HEK293 (cell line): Measurements from ENCODE around the gene FAM76A.

Experiments
- CTCF ChIA-PET: fragments of 350-600 bp; formaldehyde crosslinking; extraction: SDS; loops from one replicate; lab custom pipeline; 2021; ENCODE audit warnings: antibody characterized with exemption; lab: Yijun Ruan, JAX
- POLR2A ChIA-PET: fragments of 300-600 bp; formaldehyde crosslinking; extraction: SDS; loops from one replicate; lab custom pipeline; 2020; ENCODE audit warnings: antibody characterized with exemption, inconsistent platforms; lab: Yijun Ruan, JAX
- H3K27ac ChIP-seq: fragments of 200-500 bp; sonication (Bioruptor generic); 2 replicates; pipeline ENCODE4 v1.5.1; 2014; ENCODE audit warnings: low read depth, low read length, control low read depth, inconsistent platforms; ENCODE audit errors: extremely low read depth
- H3K36me3 ChIP-seq, 2 experiments: fragments of 200-500 bp in 1 of 2; sonication (Bioruptor generic) in 1 of 2; 1 replicate in 1 of 2; 2 replicates in 1 of 2; pipeline ENCODE4 v1.5.1; 2014 to 2017; ENCODE audit warnings: inconsistent platforms in 2 of 2, low read length in 2 of 2; ENCODE audit not compliant: control insufficient read depth in 2 of 2, insufficient read depth in 1 of 2
- H3K4me1 ChIP-seq: fragments of 200-500 bp; sonication (Bioruptor generic); 2 replicates; pipeline ENCODE4 v1.5.1; 2014; ENCODE audit warnings: mild to moderate bottlenecking, low read length, inconsistent platforms; ENCODE audit not compliant: control insufficient read depth, insufficient read depth
- H3K4me3 ChIP-seq: 2 replicates; pipeline ENCODE4 v1.5.1; 2011; ENCODE audit warnings: low read depth, mild to moderate bottlenecking, control low read depth, low read length, moderate library complexity
- H3K9me3 ChIP-seq: fragments of 200-500 bp; sonication (Bioruptor generic); 2 replicates; pipeline ENCODE4 v1.5.1; 2014; ENCODE audit warnings: low read depth, low read length, inconsistent platforms; ENCODE audit not compliant: control insufficient read depth, insufficient read depth
- SALL2 ChIP-seq: fragments of 450-650 bp; formaldehyde crosslinking; IDR thresholded peaks from 2 replicates; pipeline ENCODE4 v1.5.0; 2017; ENCODE audit warnings: missing biosample characterization, mild to moderate bottlenecking, missing genetic modification characterization, borderline replicate concordance
- SETDB1 ChIP-seq: IDR thresholded peaks from one replicate; pipeline ENCODE4 v1.6.1; 2017; ENCODE audit warnings: mild to moderate bottlenecking, low read length, moderate library complexity, mixed read lengths; ENCODE audit not compliant: insufficient read length
- ZNF10 ChIP-seq: fragments of 450-650 bp; formaldehyde crosslinking; IDR thresholded peaks from 2 replicates; pipeline ENCODE4 v1.5.1; 2017; ENCODE audit warnings: missing biosample characterization, missing genetic modification characterization
- ZNF138 ChIP-seq: fragments of 450-650 bp; formaldehyde crosslinking; IDR thresholded peaks from 2 replicates; pipeline ENCODE4 v1.5.1; 2016; ENCODE audit warnings: missing biosample characterization, missing genetic modification characterization, borderline replicate concordance
- ZNF146 ChIP-seq: fragments of 450-650 bp; formaldehyde crosslinking; IDR thresholded peaks from 2 replicates; pipeline ENCODE4 v1.5.1; 2016; ENCODE audit warnings: missing biosample characterization, missing genetic modification characterization
- ZNF2 ChIP-seq: fragments of 450-650 bp; formaldehyde crosslinking; IDR thresholded peaks from 2 replicates; pipeline ENCODE4 v1.5.1; 2016; ENCODE audit warnings: missing biosample characterization, missing genetic modification characterization
- ZNF274 ChIP-seq, 2 experiments: fragments of 200-500 bp in 1 of 2; fragments of 450-650 bp in 1 of 2; sonication (Bioruptor generic) in 1 of 2; formaldehyde crosslinking in 1 of 2; IDR thresholded peaks; 2 replicates each; pipeline versions ENCODE4 v1.5.1 to v1.6.1; 2014 to 2016; ENCODE audit warnings: borderline replicate concordance in 1 of 2, inconsistent platforms in 1 of 2, low read length in 1 of 2, missing biosample characterization in 1 of 2, missing genetic modification characterization in 1 of 2
- ZNF37A ChIP-seq: fragments of 450-650 bp; IDR thresholded peaks from 2 replicates; pipeline ENCODE4 v1.5.1; 2018; ENCODE audit warnings: missing biosample characterization, missing genetic modification characterization
- ZNF433 ChIP-seq: fragments of 450-650 bp; formaldehyde crosslinking; IDR thresholded peaks from 2 replicates; pipeline ENCODE4 v1.5.1; 2016; ENCODE audit warnings: missing biosample characterization, missing genetic modification characterization, low read depth
- ZNF544 ChIP-seq: fragments of 450-650 bp; formaldehyde crosslinking; IDR thresholded peaks from 2 replicates; pipeline ENCODE4 v1.5.0; 2017; ENCODE audit warnings: missing biosample characterization, missing genetic modification characterization
- ZNF549 ChIP-seq: fragments of 450-650 bp; IDR thresholded peaks from 2 replicates; pipeline ENCODE4 v1.5.1; 2018; ENCODE audit warnings: missing biosample characterization, missing genetic modification characterization, mild to moderate bottlenecking, inconsistent platforms, moderate library complexity
- ZNF558 ChIP-seq: fragments of 450-650 bp; formaldehyde crosslinking; IDR thresholded peaks from 2 replicates; pipeline ENCODE4 v1.5.1; 2016; ENCODE audit warnings: missing biosample characterization, missing genetic modification characterization
- ZNF561 ChIP-seq: fragments of 450-650 bp; IDR thresholded peaks from 2 replicates; pipeline ENCODE4 v1.5.1; 2018; ENCODE audit warnings: missing biosample characterization, missing genetic modification characterization, borderline replicate concordance
- ZNF571 ChIP-seq: fragments of 450-650 bp; formaldehyde crosslinking; IDR thresholded peaks from 2 replicates; pipeline ENCODE4 v1.5.0; 2017; ENCODE audit warnings: missing biosample characterization, missing genetic modification characterization
- ZNF600 ChIP-seq: fragments of 450-650 bp; formaldehyde crosslinking; IDR thresholded peaks from 2 replicates; pipeline ENCODE4 v1.5.1; 2016; ENCODE audit warnings: missing biosample characterization, missing genetic modification characterization
- ZNF623 ChIP-seq: fragments of 450-650 bp; formaldehyde crosslinking; IDR thresholded peaks from 2 replicates; pipeline ENCODE4 v1.5.1; 2016; ENCODE audit warnings: missing biosample characterization, missing genetic modification characterization
- ZNF658 ChIP-seq: fragments of 450-650 bp; formaldehyde crosslinking; IDR thresholded peaks from 2 replicates; pipeline ENCODE4; 2016; ENCODE audit warnings: missing biosample characterization, missing genetic modification characterization
- ZNF664 ChIP-seq: fragments of 450-650 bp; formaldehyde crosslinking; IDR thresholded peaks from 2 replicates; pipeline ENCODE4 v1.5.1; 2016; ENCODE audit warnings: missing biosample characterization, missing genetic modification characterization
- ZNF701 ChIP-seq: fragments of 450-650 bp; formaldehyde crosslinking; IDR thresholded peaks from 2 replicates; pipeline ENCODE4 v1.5.1; 2016; ENCODE audit warnings: missing biosample characterization, missing genetic modification characterization
- ZNF777 ChIP-seq: fragments of 450-650 bp; formaldehyde crosslinking; IDR thresholded peaks from 2 replicates; pipeline ENCODE4 v1.5.1; 2017; ENCODE audit warnings: missing biosample characterization, missing genetic modification characterization, borderline replicate concordance
- ZNF843 ChIP-seq: fragments of 450-650 bp; formaldehyde crosslinking; IDR thresholded peaks from 2 replicates; pipeline ENCODE4 v1.5.1; 2016; ENCODE audit warnings: missing biosample characterization, missing genetic modification characterization
- TF ChIP-seq, protein P1 (sequence below): fragments of 450-650 bp; formaldehyde crosslinking; IDR thresholded peaks from 2 replicates; pipeline ENCODE4 v1.5.1; 2016; ENCODE audit warnings: missing biosample characterization, missing genetic modification characterization
- TF ChIP-seq, protein P2 (sequence below): fragments of 450-650 bp; formaldehyde crosslinking; IDR thresholded peaks from 2 replicates; pipeline ENCODE4 v1.5.1; 2016; ENCODE audit warnings: missing biosample characterization, missing genetic modification characterization
- TF ChIP-seq, protein P3 (sequence below): fragments of 450-650 bp; formaldehyde crosslinking; IDR thresholded peaks from 2 replicates; pipeline ENCODE4; 2016; ENCODE audit warnings: missing biosample characterization, missing genetic modification characterization
- TF ChIP-seq, protein P4 (sequence below): fragments of 450-650 bp; formaldehyde crosslinking; IDR thresholded peaks from 2 replicates; pipeline ENCODE4 v1.5.1; 2016; ENCODE audit warnings: missing biosample characterization, missing genetic modification characterization
- TF ChIP-seq, protein P5 (sequence below): fragments of 450-650 bp; formaldehyde crosslinking; IDR thresholded peaks from 2 replicates; pipeline ENCODE4 v1.5.1; 2017; ENCODE audit warnings: missing biosample characterization, missing genetic modification characterization

The FAM76A gene

DNA sequence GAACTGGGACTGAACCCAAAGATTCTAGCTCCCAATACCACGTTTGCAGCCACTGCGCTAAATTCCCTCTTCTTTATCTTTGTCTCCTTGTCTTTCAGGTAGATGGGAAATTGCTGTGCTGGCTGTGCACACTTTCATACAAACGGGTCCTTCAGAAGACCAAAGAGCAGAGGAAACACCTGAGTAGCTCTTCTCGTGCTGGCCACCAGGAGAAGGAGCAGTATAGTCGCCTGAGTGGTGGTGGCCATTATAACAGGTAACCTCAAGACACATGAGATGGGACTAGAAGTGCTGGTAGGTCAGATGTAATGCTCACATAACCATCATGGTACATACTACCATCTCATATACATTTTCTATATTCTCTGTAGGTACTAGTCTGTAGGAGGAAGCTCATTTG, 18.8 kb downstream of the FAM76A start:
- Histone ChIP-seq H3K4me1 (no peaks in the 10 kb centered on the region), H3K36me3 (peaks cover 12 to 56% of the 10 kb centered on the region in 2 experiments), H3K27ac (no peak overlapping the region), H3K4me3 (no peak overlapping the region)
- POLR2A ChIA-PET: no interaction called here
- no peak for TF ChIP-seq ZNF664
- TF ChIP-seq ZNF701: no peak
- no peak for TF ChIP-seq ZNF558
- TF ChIP-seq, all 188 proteins: peak for 0
- CTCF ChIA-PET: no interaction called here
- no peaks in the 10 kb centered on the region for H3K9me3 ChIP-seq

DNA sequence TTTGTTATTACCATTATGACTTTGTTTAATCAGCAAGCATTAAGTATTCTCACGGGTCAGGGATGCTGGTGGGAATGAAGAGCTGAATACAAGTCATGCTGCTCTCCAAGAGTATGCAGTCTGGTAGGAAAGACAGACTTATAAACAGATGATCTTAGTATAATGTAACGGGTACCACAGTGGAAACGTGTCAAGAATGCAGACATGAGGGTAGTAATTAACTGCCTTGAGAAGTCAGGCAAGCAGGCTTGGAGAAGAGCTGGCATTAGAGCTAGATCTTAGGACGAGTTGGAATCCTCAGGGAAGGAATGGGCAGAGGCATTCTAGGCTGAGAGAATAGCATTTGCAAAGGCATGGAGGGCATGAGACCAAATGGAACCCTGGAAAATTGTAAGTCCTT, 19.7 kb downstream of the FAM76A start:
- H3K36me3 ChIP-seq: peaks cover 17 to 56% of the 10 kb centered on the region in 2 experiments
- H3K9me3 ChIP-seq: no peaks in the 10 kb centered on the region
- CTCF ChIA-PET: no interaction called here
- TF ChIP-seq SALL2 (tag by site-specific recombination) (no peak), ZNF274 (IDR thresholded peaks at IDR 0.05; ENCODE audit: low read length) (no peak), ZNF274 (tag by site-specific recombination; IDR thresholded peaks at IDR 0.05; ENCODE audit: borderline replicate concordance) (no peak), ZNF433 (tag by site-specific recombination) (no peak), ZNF571 (no peak), ZNF658 (tag by site-specific recombination) (no peak), ZNF37A (no peak), ZNF544 (tag by site-specific recombination) (no peak), ZNF701 (no peak), ZNF600 (tag by site-specific recombination) (no peak), ZNF843 (no peak), ZNF146 (tag by site-specific recombination) (no peak), ZNF777 (tag by site-specific recombination) (no peak), SETDB1 (no peak), ZNF10 (no peak), ZNF2 (tag by site-specific recombination) (no peak)
- TF ChIP-seq, protein P1, sequence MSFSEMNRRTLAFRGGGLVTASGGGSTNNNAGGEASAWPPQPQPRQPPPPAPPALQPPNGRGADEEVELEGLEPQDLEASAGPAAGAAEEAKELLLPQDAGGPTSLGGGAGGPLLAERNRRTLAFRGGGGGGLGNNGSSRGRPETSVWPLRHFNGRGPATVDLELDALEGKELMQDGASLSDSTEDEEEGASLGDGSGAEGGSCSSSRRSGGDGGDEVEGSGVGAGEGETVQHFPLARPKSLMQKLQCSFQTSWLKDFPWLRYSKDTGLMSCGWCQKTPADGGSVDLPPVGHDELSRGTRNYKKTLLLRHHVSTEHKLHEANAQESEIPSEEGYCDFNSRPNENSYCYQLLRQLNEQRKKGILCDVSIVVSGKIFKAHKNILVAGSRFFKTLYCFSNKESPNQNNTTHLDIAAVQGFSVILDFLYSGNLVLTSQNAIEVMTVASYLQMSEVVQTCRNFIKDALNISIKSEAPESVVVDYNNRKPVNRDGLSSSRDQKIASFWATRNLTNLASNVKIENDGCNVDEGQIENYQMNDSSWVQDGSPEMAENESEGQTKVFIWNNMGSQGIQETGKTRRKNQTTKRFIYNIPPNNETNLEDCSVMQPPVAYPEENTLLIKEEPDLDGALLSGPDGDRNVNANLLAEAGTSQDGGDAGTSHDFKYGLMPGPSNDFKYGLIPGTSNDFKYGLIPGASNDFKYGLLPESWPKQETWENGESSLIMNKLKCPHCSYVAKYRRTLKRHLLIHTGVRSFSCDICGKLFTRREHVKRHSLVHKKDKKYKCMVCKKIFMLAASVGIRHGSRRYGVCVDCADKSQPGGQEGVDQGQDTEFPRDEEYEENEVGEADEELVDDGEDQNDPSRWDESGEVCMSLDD: no peak
- TF ChIP-seq, protein P2, sequence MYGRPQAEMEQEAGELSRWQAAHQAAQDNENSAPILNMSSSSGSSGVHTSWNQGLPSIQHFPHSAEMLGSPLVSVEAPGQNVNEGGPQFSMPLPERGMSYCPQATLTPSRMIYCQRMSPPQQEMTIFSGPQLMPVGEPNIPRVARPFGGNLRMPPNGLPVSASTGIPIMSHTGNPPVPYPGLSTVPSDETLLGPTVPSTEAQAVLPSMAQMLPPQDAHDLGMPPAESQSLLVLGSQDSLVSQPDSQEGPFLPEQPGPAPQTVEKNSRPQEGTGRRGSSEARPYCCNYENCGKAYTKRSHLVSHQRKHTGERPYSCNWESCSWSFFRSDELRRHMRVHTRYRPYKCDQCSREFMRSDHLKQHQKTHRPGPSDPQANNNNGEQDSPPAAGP (tag by site-specific recombination): no peak
- TF ChIP-seq, protein P3, sequence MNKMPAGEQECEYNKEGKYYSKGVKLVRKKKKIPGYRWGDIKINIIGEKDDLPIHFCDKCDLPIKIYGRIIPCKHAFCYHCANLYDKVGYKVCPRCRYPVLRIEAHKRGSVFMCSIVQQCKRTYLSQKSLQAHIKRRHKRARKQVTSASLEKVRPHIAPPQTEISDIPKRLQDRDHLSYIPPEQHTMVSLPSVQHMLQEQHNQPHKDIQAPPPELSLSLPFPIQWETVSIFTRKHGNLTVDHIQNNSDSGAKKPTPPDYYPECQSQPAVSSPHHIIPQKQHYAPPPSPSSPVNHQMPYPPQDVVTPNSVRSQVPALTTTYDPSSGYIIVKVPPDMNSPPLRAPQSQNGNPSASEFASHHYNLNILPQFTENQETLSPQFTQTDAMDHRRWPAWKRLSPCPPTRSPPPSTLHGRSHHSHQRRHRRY (tag by site-specific recombination): no peak
- H3K4me3 ChIP-seq: no peak overlapping the region
- no peak overlapping the region for H3K27ac ChIP-seq
- POLR2A ChIA-PET: no interaction called here
- no peaks in the 10 kb centered on the region for H3K4me1 ChIP-seq

DNA sequence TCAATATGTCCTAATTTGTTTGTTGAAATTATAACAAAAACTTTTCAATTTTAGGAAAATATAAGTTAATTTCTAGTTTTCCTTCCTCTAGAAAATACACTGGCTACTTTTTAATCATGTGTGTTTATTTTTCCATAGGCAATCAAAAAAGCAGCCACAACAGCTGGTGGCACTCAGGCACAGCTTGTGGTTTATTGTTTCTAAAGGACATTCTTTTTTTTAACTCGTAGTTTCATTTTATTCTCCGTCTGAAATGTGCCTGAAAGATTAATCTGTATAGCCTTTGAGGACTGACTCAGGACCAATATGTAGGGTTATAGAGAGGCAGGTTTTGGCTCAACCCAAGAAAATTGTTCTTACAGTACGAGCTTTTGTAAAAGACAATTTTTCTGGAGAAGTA, 26.6 kb downstream of the FAM76A start:
- Histone ChIP-seq H3K4me3 (no peak overlapping the region), H3K36me3 (peaks cover 26 to 57% of the 10 kb centered on the region in 2 experiments), H3K4me1 (peaks cover 3% of the 10 kb centered on the region; the same call in 1 of the 2 replicates), H3K9me3 (no peaks in the 10 kb centered on the region), H3K27ac (no peak overlapping the region)
- CTCF ChIA-PET: interaction anchor here (0.6 kb wide), 1 partner anchor 76 kb away, joined by 4 read pairs; no protein-coding TSS in a partner anchor
- POLR2A ChIA-PET: no interaction called here
- TF ChIP-seq ZNF561 (tag by site-specific recombination) (no peak), ZNF623 (no peak), ZNF138 (tag by site-specific recombination) (no peak), ZNF549 (tag by site-specific recombination) (no peak)
- TF ChIP-seq, protein P4, sequence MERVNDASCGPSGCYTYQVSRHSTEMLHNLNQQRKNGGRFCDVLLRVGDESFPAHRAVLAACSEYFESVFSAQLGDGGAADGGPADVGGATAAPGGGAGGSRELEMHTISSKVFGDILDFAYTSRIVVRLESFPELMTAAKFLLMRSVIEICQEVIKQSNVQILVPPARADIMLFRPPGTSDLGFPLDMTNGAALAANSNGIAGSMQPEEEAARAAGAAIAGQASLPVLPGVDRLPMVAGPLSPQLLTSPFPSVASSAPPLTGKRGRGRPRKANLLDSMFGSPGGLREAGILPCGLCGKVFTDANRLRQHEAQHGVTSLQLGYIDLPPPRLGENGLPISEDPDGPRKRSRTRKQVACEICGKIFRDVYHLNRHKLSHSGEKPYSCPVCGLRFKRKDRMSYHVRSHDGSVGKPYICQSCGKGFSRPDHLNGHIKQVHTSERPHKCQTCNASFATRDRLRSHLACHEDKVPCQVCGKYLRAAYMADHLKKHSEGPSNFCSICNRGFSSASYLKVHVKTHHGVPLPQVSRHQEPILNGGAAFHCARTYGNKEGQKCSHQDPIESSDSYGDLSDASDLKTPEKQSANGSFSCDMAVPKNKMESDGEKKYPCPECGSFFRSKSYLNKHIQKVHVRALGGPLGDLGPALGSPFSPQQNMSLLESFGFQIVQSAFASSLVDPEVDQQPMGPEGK: no peak
- TF ChIP-seq, protein P5, sequence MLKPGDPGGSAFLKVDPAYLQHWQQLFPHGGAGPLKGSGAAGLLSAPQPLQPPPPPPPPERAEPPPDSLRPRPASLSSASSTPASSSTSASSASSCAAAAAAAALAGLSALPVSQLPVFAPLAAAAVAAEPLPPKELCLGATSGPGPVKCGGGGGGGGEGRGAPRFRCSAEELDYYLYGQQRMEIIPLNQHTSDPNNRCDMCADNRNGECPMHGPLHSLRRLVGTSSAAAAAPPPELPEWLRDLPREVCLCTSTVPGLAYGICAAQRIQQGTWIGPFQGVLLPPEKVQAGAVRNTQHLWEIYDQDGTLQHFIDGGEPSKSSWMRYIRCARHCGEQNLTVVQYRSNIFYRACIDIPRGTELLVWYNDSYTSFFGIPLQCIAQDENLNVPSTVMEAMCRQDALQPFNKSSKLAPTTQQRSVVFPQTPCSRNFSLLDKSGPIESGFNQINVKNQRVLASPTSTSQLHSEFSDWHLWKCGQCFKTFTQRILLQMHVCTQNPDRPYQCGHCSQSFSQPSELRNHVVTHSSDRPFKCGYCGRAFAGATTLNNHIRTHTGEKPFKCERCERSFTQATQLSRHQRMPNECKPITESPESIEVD (tag by site-specific recombination): peak; percentile 71
